ENCODE data around the gene KRT14.
"Not testable (repeated sequence)": the region's sequence is repeated elsewhere in the genome, so short reads cannot be mapped to it uniquely, and the experiment has no call there.

Gene KRT14

DNA sequence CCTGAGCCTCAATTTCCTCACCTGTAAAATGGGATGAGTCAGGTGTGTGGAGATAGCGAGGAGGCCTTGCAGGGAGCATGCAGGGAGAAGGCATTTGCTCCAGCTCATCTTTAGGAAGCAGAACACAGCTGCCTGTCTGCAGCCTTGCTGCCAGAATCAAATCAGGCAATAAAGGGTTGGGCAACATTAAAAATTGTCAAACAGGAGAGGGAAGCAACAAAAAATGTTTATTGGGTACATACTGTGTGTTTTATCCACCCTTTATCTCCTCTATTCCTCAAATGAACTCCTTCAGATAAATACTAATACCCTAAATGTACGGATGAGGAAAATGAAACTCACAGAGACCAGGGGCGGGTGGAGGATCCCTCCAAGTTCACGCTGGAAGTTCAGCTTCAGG is 13.6 kb upstream of the KRT14 start:
- DNase-seq, result no peak

DNA sequence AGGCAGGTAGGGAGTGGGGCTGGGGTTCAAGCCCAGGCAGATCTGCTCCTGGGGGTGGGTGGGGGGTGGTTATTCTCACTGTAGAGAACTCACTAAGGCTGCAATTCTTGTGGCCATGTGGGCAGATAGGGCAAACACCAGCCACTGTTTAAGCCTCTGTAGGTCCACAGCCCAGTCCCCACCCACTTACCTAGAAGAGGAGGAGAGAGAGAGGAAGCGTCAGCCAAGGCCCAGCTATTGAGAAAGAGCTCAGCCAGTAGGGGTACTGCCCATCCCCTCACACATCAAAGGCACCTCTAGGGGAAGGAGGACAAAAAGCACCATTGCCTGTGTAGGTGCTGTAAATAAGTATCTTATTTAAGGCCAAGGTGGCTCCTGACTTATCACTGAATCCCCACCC is 13.0 kb upstream of the KRT14 start:
- DNase-seq, result no peak

DNA sequence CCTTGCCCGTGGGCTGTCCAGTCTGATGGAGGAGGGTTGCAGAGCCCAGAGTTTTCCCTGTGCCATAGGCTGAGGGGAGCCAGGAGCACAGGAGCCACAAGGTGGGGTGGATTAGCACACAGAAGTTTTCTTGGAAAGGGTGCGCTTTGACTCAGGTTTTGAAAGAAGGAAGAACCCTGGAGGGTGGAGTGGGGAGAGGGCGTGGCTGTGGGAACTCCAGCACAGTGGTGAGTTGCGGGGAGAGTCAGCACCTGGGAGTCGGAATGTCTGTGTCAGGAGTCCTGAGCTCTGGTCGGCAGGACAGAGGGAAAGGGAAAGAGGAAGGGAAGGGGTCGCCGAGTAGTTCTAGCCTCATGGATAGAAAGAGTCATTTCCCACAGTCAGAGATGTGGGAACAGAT is 8.9 kb upstream of the KRT14 start:
- DNase-seq, result no peak

DNA sequence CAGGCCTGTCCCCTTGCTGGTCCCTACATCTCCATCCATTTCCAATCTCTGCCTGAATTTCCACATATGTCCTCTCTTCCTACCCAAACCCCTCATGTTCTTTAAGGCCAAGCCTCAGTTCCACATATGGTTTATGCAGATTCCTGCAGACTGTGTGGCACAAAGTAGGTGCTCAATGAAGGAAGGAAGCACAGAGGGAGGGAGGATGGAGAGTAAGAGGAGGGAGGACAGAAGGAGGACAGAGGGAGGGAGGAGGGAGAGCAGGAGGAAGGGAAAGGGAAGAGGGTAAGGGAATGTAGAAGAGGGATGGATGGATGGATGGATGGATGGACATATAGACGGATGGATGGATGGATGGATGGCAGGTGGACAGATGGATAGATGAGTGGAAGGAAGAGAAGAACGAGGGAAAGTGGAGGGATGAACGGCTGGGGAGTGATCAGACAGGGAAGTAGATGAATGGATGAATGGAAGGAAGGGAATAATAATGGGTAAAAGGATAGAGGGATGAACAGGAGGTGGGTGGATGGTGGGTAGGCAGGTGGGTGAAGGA is 7.7 kb upstream of the KRT14 start:
- no peak for DNase-seq

DNA sequence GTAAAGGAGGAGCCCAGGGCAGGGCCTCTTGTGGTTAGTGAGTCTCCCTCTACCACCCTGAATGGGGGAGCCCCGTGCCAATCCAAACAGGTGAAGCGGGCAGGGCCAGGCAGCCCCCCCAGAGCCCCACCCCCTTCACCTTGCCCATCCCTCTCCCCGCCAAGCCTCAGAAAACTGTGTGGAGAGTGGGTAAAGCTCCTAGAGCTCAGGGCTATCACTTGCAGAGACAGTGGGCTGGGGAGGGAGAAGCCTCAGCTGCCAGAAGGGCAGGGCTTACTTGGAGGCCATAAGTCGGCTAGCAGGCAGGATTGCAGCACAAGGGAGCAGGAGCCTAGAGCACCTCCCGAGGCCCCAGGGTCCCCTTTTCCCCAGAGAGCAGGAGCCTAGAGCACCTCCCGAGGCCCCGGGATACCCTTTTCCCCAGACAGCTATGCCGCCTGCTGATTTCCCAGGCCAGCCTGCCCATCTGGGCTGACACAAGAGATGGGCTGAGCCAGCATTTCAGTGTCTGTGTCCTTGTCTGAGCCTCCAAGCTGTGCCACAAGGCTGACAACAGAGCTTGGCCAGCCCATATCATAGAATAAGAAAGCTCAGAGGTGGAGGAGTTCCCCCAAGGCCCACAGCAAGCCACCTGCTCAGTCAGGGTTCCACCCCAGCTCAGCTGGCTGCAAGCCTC is 6.7 kb upstream of the KRT14 start:
- DNase-seq, result no peak

DNA sequence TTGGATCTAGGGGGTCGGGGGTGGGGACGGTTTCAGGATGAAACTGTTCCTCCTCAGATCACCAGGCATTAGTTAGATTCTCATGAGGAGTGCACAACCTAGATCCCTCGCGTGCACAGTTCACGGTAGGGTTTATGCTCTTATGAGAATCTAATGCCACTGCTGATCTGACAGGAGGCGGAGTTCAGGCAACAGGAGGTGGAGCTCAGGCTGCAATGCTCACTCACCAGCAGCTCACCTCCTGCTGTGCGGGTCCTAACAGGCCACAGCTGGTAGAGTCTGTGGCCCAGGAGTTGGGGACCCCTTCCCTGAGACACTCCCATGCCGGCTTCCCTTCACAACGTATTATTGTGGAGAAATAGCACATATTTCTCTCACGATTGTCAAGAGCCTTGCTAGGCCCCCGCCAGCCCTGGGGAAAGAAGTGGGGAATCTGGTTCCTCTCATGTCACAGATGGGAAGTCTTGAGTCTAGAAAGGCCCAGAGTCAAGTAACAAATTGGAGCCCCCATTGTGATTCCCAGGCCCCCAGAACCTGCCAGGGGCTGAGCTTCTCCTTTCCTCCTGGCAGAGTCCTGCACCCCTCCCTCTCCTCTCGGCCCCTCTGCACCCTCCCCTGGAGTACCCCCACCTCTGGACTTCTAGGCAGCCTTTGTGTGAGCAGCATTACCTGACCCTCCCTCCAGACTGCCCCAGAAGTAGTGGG is 6.1 kb upstream of the KRT14 start:
- DNase-seq, result no peak

DNA sequence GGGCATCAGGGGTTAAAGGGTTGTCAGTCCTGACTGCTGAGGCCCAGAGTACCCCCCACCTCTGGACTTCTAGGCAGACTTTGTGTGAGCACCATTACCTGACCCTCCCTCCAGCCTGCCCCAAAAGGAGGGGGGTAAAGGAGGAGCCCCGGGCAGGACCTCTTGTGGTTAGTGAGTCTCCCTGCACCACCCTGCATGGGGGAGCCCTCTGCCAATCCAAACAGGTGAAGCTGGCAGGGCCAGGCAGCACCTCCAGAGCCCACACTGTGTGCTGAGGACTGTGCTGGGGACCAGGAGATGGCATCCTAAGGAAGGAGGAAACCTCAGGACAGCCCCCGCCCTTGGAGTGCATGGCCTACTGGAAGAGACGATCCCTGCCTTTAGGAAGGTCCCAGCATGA is 2.6 kb upstream of the KRT14 start:
- DNase-seq, result no peak

DNA sequence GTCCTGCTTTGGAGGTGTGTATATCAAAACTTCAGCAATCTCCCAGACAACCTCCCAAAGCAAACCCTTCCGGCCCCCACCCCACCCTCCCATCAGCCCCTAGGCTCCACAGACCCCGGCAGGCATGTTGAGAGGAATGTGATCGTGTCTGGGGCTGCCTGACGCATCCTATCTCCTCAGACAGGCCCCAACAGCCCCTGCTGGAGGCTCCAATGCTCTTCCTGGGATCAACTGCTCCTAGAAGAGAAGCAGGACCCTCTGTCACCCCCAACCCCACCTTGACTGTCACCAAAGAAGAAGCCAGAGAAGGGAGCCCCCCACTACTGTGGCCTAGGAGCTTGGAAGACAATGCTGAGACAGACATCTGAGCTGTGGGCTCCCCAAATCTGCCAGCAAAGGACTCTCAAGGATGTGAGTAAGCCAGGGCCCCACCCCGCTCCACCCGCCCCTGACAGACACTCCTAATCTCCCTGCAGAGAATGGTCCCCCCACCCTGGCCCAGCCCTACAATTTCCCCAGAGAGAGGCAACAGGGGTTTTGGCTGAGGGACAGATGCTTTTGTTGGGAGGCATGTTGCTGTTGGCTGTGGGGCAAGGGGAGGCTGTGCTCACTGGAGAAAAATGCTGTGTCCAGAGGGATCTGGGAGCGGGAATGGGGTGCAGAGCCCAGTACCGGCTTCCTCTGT is 1.6 kb upstream of the KRT14 start:
- no peak for DNase-seq

DNA sequence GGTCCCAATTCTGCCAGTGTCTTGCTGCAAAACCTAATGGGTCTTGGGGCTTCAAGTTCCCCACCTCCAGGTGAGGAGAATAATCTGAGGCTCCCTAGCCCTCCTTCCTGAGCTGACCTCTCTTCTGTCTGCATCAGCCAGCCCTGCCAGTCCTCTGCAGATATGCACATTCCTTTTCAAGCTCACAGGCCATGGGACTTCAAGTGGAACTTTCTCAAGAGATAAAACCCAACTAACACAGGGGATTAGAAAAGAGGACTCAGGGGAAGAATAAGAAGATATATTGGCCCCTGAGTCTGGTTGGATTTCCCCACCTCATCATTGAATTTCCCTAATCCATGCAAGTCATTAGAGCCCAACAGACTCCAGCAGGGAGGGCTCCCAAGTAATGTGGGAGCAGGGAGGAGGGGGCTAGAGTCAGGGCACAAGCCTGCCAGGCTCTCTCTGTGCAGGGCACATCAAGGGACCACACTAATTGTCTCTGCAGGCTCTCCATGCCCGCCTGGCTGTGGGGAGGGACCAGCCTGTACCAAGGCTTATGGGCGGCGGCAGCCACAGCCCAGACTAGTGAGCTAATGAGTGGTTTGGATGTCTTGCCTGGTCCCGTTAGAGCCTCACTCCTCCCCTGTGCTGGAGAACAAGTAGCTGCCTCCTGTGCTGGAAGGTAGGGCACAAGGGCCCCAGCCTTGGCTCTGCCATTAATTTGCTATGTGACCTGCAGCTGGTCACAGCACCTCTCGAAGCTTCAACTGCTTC is 1.2 kb downstream of the KRT14 start:
- no peak for DNase-seq

DNA sequence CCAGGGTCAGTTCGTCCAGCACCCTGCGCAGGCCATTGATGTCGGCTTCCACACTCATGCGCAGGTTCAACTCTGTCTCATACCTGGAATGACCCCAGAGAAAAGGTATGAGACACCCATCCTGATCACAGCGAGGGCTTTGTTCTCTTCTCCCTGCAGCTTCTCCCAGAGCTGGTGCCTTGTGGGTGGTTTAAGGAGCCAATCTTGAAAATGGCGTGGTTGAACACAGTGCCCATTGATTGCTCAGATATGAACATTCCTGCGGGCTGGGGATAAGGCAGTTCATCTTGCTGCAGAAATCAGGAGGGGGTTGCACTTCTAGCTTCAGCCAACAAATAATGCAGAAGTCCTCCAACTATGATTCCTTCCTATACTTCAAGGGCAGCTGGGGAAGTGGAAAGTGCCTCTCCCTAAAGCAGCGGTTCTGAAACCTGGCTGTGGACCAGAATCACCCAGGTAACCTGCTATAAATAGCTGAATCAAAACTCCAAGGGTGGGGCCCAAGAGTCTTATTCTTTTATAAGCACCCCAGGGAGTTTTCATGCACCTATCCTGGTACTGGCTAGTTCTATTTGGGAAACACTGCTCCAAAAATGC is 2.3 kb downstream of the KRT14 start:
- DNase-seq, result not testable (repeated sequence)

DNA sequence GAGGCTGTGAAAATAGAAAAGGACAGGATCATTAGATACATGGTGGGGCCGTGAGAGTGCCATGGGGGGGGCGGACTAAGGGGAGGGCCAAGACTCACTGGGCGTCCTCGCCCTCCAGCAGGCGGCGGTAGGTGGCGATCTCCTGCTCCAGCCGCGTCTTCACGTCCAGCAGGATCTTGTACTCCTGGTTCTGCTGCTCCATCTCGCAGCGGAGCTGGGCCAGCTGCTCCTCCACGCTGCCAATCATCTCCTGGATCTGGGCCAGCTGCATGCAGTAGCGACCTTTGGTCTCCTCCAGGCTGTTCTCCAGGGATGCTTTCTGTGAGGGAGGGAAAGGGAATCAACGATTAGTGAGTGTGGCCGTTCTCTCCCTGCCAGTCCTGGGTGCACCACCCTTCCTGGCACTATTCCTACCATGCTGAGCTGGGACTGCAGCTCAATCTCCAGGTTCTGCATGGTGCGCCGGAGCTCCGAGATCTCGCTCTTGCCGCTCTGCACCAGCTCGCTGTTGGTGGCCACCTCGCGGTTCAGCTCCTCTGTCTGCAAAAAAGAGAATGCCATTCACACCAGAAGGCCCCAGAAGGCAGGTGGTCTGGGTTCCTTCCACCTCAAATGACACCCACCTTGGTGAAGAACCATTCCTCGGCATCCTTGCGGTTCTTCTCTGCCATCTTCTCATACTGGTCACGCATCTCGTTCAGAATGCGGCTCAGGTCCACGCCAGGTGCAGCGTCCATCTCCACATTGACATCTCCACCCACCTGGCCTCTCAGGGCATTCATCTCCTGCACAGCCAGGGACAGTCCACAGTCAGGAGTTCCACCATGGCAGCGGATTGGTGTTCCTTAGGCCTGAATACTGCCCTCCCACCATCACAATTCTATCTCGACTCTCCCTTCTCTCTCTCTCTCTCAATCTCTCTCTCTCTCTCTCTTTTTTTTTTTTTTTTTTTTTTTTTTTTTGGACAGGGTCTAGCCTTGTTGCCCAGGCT is 3.3 kb downstream of the KRT14 start:
- DNase-seq, result no peak

DNA sequence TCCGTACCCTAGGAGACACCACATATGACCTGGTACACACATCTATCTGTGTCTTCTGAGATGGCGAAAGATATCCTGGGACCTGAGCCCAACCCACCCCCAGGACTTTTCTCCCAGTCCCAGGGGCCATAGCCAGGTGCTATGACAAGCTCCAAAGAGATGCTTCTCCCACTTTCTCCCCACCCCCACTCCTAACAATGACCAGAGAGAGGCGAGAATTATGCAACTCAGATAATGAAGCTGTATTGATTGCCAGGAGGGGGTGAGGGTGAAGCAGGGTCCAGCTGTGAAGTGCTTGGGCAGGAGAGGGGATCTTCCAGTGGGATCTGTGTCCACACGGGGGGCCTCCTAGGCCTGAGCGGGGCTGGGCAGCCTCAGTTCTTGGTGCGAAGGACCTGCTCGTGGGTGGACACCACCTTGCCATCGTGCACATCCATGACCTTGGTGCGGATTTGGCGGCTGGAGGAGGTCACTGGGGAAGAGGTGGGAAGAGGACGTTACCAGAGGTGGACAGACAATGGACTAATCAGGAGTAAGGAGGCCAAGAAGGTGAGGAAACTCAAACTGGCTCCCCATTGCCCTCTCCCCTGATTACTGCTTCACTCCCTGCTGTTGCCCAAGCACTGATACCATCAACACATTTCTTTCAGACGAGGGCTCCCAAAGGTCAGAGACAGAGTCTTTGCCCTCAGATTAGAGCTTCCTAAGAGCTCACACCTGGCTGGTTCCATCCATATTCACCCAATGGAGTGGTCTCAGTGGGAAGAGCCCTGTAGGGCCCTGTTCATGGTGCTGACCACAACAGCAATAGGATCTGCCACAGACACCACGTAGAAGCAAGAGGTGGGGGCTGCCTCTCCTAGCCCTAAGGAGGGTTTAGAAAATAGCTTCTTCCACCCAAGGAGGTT is 4.4 kb downstream of the KRT14 start:
- DNase-seq, result not testable (repeated sequence)

DNA sequence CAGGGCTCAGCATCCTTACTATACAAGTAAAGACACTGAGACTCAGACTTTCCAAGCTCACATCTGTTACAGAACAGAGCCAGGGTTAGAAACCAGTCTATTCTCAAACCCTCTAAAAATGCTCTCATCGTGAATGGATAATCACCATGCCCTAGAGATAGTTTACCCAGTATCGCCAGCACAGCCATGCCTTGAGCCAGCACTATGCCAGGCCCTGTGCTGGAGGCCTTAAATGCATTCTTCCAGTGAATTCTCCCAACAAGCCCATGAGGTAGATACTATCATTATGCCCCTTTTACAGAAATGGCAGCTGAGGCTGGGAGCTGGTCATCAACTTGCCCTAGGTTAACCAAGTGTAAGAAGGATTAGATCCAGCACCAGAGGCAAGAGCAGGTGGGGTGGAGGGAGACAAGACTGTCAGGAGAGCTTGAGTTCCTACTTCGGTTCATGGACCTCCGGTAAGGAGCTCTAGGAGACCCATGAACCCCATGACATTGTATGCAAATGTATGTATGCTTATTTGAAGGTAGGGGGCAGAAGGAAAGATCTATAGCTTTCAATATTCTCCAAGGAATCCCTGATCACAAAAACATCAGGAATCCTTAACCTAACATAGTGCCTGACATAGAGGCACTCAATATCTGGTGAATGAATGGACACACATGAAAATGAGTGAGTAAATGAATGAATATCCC is 5.2 kb downstream of the KRT14 start:
- DNase-seq, result no peak

DNA sequence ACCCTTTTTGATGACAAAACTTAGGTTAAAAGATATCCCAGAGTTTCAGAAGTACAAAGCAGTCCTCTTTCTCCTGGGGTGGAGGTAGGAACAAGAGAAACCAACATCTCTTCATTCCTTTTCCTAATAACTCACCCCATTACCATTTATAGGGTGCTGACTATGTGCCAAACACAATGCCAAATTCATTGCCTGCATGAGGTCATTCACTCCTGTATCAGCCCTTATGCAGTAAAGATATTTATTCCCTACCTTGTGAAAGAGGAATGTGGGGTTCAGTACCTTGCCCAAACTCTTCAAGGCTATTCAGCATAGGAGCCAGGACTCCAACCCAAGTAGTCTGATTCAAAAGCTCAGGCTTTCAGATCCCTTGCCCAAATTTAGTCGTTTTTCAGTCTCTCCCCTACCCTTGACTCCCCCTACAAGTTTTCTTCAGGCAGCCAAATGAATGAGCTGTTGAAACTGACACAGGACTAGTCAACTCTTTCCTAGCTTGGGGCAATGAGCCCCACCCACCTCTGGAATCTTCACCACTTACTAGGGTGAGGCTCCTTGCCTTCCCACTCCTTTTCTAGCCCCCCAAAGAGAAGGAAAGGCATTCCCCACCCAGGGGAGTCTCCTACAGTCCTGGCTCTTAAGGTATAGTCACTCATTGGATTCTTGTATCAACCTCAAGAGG is 5.9 kb downstream of the KRT14 start:
- DNase-seq, result no peak

DNA sequence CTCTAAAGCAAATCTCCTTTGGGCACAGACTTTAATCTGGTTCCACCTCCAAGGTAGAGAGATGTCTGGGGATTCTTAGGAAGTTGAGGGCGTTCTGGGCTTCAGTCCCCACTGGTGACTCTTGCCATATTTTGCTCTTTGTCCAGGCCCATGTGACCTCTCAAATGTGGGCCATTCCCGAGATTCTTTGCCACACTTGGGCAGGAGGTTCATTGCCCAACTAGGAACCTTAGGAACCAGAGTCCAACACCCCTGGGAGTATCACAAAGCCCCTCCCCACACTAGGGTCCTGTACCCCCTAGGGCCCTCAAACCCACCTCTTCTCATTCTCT is 6.5 kb downstream of the KRT14 start:
- DNase-seq, result no peak

DNA sequence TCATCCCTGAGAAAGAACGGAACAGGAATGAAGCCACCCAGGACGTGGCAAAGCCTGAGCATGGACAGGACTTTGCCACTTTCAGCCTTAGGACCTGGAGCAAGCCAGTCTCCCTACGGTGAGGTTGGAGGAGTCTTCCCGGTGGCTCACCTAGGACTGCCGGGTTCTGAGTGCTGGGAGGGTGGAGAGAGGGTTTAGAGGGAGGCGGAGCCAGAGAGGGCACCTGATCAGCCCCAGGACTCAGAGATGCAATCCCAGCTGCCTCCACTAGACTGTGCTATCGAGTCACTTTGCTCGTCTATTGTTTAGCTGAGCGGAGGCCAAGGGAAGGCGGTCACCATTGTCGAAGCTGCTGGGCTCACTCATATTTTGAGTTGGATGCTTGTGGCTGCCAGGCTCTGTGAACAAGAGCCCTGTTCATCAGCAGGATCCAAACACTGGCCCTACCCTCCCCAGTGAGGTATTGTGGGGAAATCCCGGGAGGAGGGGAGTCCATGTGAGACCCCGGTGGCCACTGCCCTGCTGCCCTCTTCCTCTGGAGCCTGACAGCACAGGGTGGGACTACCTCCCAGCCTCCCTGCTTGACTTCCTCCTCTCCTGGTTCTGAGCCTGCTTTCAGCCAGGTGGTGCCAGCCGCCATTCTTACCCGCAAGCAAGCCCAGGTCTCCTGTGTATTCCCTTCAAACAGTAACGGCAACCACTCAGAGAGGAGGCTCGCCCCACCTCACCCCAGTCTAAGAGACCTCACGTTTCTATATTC is 7.0 kb downstream of the KRT14 start:
- peak; percentile 58 for DNase-seq

DNA sequence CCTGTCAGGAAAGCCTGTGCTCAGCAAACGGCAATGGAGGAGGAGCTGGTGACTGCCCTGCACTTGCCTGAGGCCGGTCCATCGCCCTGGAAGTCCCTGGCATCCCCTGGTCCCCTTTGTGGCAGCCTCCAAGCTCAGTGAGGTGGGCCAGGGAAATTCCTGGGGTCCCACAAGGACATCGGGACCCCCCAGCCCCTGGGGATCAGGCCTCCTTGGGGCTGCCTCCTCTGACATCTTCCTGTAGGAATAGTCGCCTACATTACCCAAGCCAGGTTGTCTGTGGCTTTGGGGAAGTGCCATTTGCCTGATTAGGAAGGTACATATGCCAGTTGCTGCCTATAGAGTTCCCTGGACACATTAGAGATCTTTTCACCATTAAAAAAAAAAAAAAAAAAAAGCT is 7.7 kb downstream of the KRT14 start:
- DNase-seq, result no peak

DNA sequence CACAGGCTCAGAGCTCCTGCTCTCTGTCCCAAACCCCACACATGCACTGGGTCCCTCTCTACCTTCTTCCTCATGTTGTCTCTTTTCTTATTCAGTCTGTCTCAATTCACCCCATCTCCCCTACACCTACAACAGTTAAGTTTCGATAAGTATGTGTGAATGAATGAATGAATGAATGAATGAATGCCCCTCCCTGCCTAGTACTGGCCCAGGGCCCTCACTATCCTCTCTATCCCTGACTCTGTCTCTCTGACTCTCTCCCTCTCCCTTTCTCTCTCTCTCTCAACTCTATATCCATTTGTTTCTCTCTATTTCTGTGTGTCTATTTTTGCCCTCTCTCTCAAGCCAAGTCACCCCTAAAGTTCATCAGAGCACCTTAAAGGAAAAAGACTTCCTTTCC is 8.2 kb downstream of the KRT14 start:
- DNase-seq, result no peak

DNA sequence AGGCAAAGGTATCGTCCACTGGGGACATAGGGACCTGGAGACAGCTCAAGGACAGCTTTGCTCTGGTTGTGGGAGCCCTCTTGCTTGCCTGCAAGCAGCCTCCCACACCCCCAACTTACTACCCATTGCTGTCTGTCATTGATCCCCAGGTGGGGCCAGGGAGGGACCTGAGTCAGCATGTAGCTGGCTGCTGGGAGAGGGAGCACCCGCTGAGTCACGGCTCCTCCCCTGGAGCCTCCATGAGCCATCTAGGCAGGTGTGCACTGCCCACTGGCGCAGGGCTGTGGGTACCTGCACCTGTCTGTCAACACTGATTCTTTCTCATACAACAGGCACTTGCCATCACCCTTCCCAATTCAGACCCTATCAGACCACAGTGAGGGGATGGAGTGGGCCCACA is 10.0 kb downstream of the KRT14 start:
- DNase-seq, result peak; percentile 39
